ENCODE data around the gene MAGI1.

Gene MAGI1

GRCh38 chr3:65655061-65655460 lies 383.7 kb downstream of the MAGI1 start:
- Histone ChIP-seq H4K20me1 (ENCODE audit: insufficient read depth, low read length, poor library complexity, severe bottlenecking) (no peaks in the 10 kb centered on the region), H3K36me3 (ENCODE audit: insufficient read depth, low read length) (no peaks in the 10 kb centered on the region), H3F3A (ENCODE audit: low read depth) (no peaks in the 10 kb centered on the region), H3K4me2 (ENCODE audit: low read depth, low read length, poor library complexity, severe bottlenecking) (no peak overlapping the region), H3K27me3 (ENCODE audit: insufficient read depth, low read length, poor library complexity, severe bottlenecking) (no peaks in the 10 kb centered on the region), H3K4me3 (ENCODE audit: low read length, poor library complexity, severe bottlenecking) (no peak overlapping the region), H2AFZ (ENCODE audit: low read length) (no peak overlapping the region), H3K79me2 (ENCODE audit: insufficient read depth, low read length) (no peaks in the 10 kb centered on the region), H3K9me3 (ENCODE audit: insufficient read depth, low read depth, low read length) (no peaks in the 10 kb centered on the region), H3K9ac (ENCODE audit: low read depth, low read length, poor library complexity, severe bottlenecking) (no peak overlapping the region), H3K9me2 (replicated peaks; ENCODE audit: low read depth, low read length) (no peaks in the 10 kb centered on the region), H3K4me1 (ENCODE audit: insufficient read depth, low read length, poor library complexity, severe bottlenecking) (no peaks in the 10 kb centered on the region)
- no peak for TF ChIP-seq CTCF (conservative IDR thresholded peaks at IDR 0.05; ENCODE audit: low read length)
- TF ChIP-seq EZH2phosphoT487 (IDR thresholded peaks at IDR 0.05; ENCODE audit: borderline replicate concordance), result no peak

- no peak overlapping the region for H3K4me3 ChIP-seq (ENCODE audit: low read length, poor library complexity, severe bottlenecking)
- no peaks in the 10 kb centered on the region for H3K4me1 ChIP-seq (ENCODE audit: insufficient read depth, low read length, poor library complexity, severe bottlenecking)
- no peaks in the 10 kb centered on the region for H3K79me2 ChIP-seq (ENCODE audit: insufficient read depth, low read length)
- no peak overlapping the region for H2AFZ ChIP-seq (ENCODE audit: low read length)
- H3K9me3 ChIP-seq (ENCODE audit: insufficient read depth, low read depth, low read length), result no peaks in the 10 kb centered on the region
- H3F3A ChIP-seq (ENCODE audit: low read depth), result no peaks in the 10 kb centered on the region
- H3K4me2 ChIP-seq (ENCODE audit: low read depth, low read length, poor library complexity, severe bottlenecking), result no peak overlapping the region
- no peaks in the 10 kb centered on the region for H3K27me3 ChIP-seq (ENCODE audit: insufficient read depth, low read length, poor library complexity, severe bottlenecking)
- no peaks in the 10 kb centered on the region for H3K9me2 ChIP-seq (replicated peaks; ENCODE audit: low read depth, low read length)
- H4K20me1 ChIP-seq (ENCODE audit: insufficient read depth, low read length, poor library complexity, severe bottlenecking), result no peaks in the 10 kb centered on the region
- H3K36me3 ChIP-seq (ENCODE audit: insufficient read depth, low read length), result no peaks in the 10 kb centered on the region
- no peak for TF ChIP-seq EZH2phosphoT487 (IDR thresholded peaks at IDR 0.05; ENCODE audit: borderline replicate concordance)
- no peak for TF ChIP-seq CTCF (conservative IDR thresholded peaks at IDR 0.05; ENCODE audit: low read length)
- no peak overlapping the region for H3K9ac ChIP-seq (ENCODE audit: low read depth, low read length, poor library complexity, severe bottlenecking)
Observed at GRCh38 chr3:65653731-65654130, 385.0 kb downstream of the MAGI1 start.

GRCh38 chr3:65650247-65650646 lies 388.5 kb downstream of the MAGI1 start:
- Histone ChIP-seq H3K9ac (ENCODE audit: low read depth, low read length, poor library complexity, severe bottlenecking) (no peak overlapping the region), H3K9me3 (ENCODE audit: insufficient read depth, low read depth, low read length) (peaks cover 16% of the 10 kb centered on the region), H3K36me3 (ENCODE audit: insufficient read depth, low read length) (no peaks in the 10 kb centered on the region), H4K20me1 (ENCODE audit: insufficient read depth, low read length, poor library complexity, severe bottlenecking) (no peaks in the 10 kb centered on the region), H3K79me2 (ENCODE audit: insufficient read depth, low read length) (no peaks in the 10 kb centered on the region), H2AFZ (ENCODE audit: low read length) (no peak overlapping the region), H3K9me2 (replicated peaks; ENCODE audit: low read depth, low read length) (no peaks in the 10 kb centered on the region), H3K4me1 (ENCODE audit: insufficient read depth, low read length, poor library complexity, severe bottlenecking) (no peaks in the 10 kb centered on the region), H3F3A (ENCODE audit: low read depth) (no peaks in the 10 kb centered on the region), H3K4me2 (ENCODE audit: low read depth, low read length, poor library complexity, severe bottlenecking) (no peak overlapping the region), H3K27me3 (ENCODE audit: insufficient read depth, low read length, poor library complexity, severe bottlenecking) (no peaks in the 10 kb centered on the region), H3K4me3 (ENCODE audit: low read length, poor library complexity, severe bottlenecking) (no peak overlapping the region)
- TF ChIP-seq CTCF (conservative IDR thresholded peaks at IDR 0.05; ENCODE audit: low read length) (no peak), EZH2phosphoT487 (IDR thresholded peaks at IDR 0.05; ENCODE audit: borderline replicate concordance) (no peak)

Data from Loucy (cell line).